GM12878 (cell line): ENCODE measurements around the gene TAF6L. TPM values are rescaled to one million over a fixed set of nuclear protein-coding genes. Genes with fewer than 3 reads are reported as not detected.

ENCODE experiments used
- ATAC-seq: fragments of 200-7000 bp; cut with Tn5 transposase; 3 replicates; pipeline ENCODE4 v1.9.1; 2020; ENCODE audit warnings: mild to moderate bottlenecking, moderate library complexity
- BruUV-seq: library from RNA; stranded (reverse); fragments of 400-500 nt; replicated peaks from 2 replicates; lab custom pipeline; 2021; lab: Mats Ljungman, UMichigan
- CTCF ChIA-PET: fragments of 300-600 bp; sonication (Branson Sonifier 250); formaldehyde crosslinking; extraction: SDS; loops from one replicate; lab custom pipeline; 2021; ENCODE audit warnings: inconsistent platforms; lab: Yijun Ruan, JAX
- POLR2A ChIA-PET: fragments of 350-600 bp; formaldehyde crosslinking; extraction: SDS; loops from one replicate; lab custom pipeline; 2021; ENCODE audit warnings: inconsistent platforms; lab: Charles Lee
- RAD21 ChIA-PET: fragments of 300-600 bp; sonication (Branson Sonifier 250); formaldehyde crosslinking; loops from one replicate; lab custom pipeline; 2023; ENCODE audit warnings: antibody characterized with exemption; ENCODE audit not compliant: unreplicated experiment; lab: Charles Lee
- SMC1A ChIA-PET: fragments of 300-600 bp; sonication (Branson Sonifier 250); formaldehyde crosslinking; loops from one replicate; lab custom pipeline; 2023; ENCODE audit not compliant: unreplicated experiment, uncharacterized antibody; lab: Charles Lee
- DNase-seq: peaks from one replicate; pipeline ENCODE4 v3.0.0-alpha.2; 2011; ENCODE audit warnings: low read depth, low spot score
- FAIRE-seq: peaks from 3 replicates; lab custom pipeline; 2011; peaks lifted over from hg19 to GRCh38; lab: Jason Lieb, UNC
- H2AFZ ChIP-seq: 2 replicates; pipeline ENCODE4 v1.6.0; 2011; ENCODE audit warnings: low read depth, low read length, control low read depth; ENCODE audit not compliant: control insufficient read depth
- H3K27ac ChIP-seq: 2 replicates; pipeline ENCODE4 v1.5.1; 2011; ENCODE audit warnings: control low read depth; ENCODE audit not compliant: control insufficient read depth, insufficient read depth
- H3K27me3 ChIP-seq, 2 experiments: replicated peaks in 1 of 2; 2 replicates each; pipeline versions ENCODE4 v1.6.0 to v1.6.1; 2011; ENCODE audit warnings: low read length in 1 of 2; ENCODE audit not compliant: control insufficient read depth in 2 of 2, insufficient read depth in 2 of 2
- H3K36me3 ChIP-seq, 2 experiments: 2 replicates each; pipeline ENCODE4 v1.5.1; 2011; ENCODE audit warnings: low read length in 1 of 2; ENCODE audit not compliant: control insufficient read depth in 2 of 2, insufficient read depth in 2 of 2
- H3K4me1 ChIP-seq: 2 replicates; pipeline ENCODE4 v1.6.1; 2011; ENCODE audit warnings: mild to moderate bottlenecking, low read length, moderate library complexity, mixed read lengths; ENCODE audit not compliant: control insufficient read depth, insufficient read depth
- H3K4me2 ChIP-seq: 2 replicates; pipeline ENCODE4 v1.6.0; 2011; ENCODE audit warnings: control low read depth; ENCODE audit not compliant: control insufficient read depth, insufficient read depth
- H3K4me3 ChIP-seq: fragments of 200-600 bp; sonication (generic); 2 replicates; pipeline ENCODE4 v1.5.1; 2016
- H3K79me2 ChIP-seq: 2 replicates; pipeline ENCODE4 v1.6.0; 2011; ENCODE audit warnings: low read length; ENCODE audit not compliant: control insufficient read depth, insufficient read depth
- H3K9ac ChIP-seq: 2 replicates; pipeline ENCODE4 v1.8.0; 2011; ENCODE audit warnings: low read length, control low read depth, mixed read lengths; ENCODE audit not compliant: control insufficient read depth, insufficient read depth
- H3K9me3 ChIP-seq: replicated peaks from 3 replicates; pipeline ENCODE4 v1.5.1; 2011; ENCODE audit warnings: mild to moderate bottlenecking, low read length; ENCODE audit not compliant: control insufficient read depth, insufficient read depth
- H4K20me1 ChIP-seq: 2 replicates; pipeline ENCODE4 v1.6.0; 2011; ENCODE audit not compliant: control insufficient read depth, insufficient read depth
- BHLHE40 ChIP-seq, 2 experiments: fragments of 450-650 bp in 1 of 2; IDR thresholded peaks; 2 replicates each; pipeline ENCODE4 v1.6.1; 2011 to 2017; ENCODE audit warnings: low read depth in 2 of 2, borderline replicate concordance in 1 of 2, improper control_type of control experiment in 1 of 2, low read length in 1 of 2, mild to moderate bottlenecking in 1 of 2
- KAT2A ChIP-seq: conservative IDR thresholded peaks from 2 replicates; pipeline ENCODE4 v1.6.1; 2011; ENCODE audit warnings: low read depth, low read length; ENCODE audit not compliant: control insufficient read depth
- SPI1 ChIP-seq: IDR thresholded peaks from 2 replicates; pipeline ENCODE4 v1.6.1; 2011; ENCODE audit warnings: low read depth, mild to moderate bottlenecking, low read length, moderate library complexity, borderline replicate concordance; ENCODE audit not compliant: insufficient read depth
- WGBS: methylation state at CpG from one replicate; pipeline ENCODE4 v1.1.6; 2016; ENCODE audit warnings: low lambda C conversion rate; ENCODE audit not compliant: insufficient replicate concordance, insufficient coverage; ENCODE audit errors: missing lambda C conversion rate; 5-methylcytosine and 5-hydroxymethylcytosine counted together
- in situ Hi-C: fragments of 300-500 bp; cut with MboI; formaldehyde crosslinking; loops from 9 replicates; pipeline ENCODE4 v1.14.3; 2018; ENCODE audit warnings: mixed read lengths
- intact Hi-C: fragments of 100-400 bp; cut with micrococcal nuclease; formaldehyde crosslinking; loops from one replicate; pipeline ENCODE4 v1.14.2; 2022; ENCODE audit not compliant: unreplicated experiment
- polyA plus RNA-seq, 11 experiments: library from polyadenylated mRNA; depleted of rRNA in 4 of 11; unstranded in 6 of 11; stranded (reverse) in 5 of 11; fragments of >200 nt; fragmentation: Nextera tagmentation in 4 of 11; fragmentation: Illumina TruSeq in 1 of 11; extraction: Ambion mirVana in 4 of 11; extraction: Trizol in 1 of 11; gene quantifications; 1 replicate in 1 of 11; 2 replicates in 10 of 11; pipeline versions ENCODE4 v1.2.1 to v1.2.3, GENCODE V29; 2011 to 2016; ENCODE audit warnings: inconsistent platforms in 2 of 11, missing spikeins in 2 of 11, low read depth in 1 of 11
- total RNA-seq, 4 experiments: library from RNA; depleted of rRNA in 3 of 4; stranded (reverse); fragments of >200 nt in 3 of 4; fragmentation: Illumina TruSeq in 1 of 4; extraction: Trizol in 1 of 4; gene quantifications; 2 replicates each; pipeline versions ENCODE4 v1.2.1 to v1.2.3, GENCODE V29; 2013 to 2021
- TF ChIP-seq, protein P1 (sequence below): IDR thresholded peaks from 2 replicates; pipeline ENCODE4 v1.6.1; 2012; ENCODE audit warnings: mild to moderate bottlenecking, low read depth, low read length

Gene TAF6L
- total and polyA plus RNA-seq, 10 of the 15 experiments (the other 5 are each of a cell fraction or from before 2014, with no cell fraction given) = 0.15 to 35.6 (median 19.0) TPM

DNA sequence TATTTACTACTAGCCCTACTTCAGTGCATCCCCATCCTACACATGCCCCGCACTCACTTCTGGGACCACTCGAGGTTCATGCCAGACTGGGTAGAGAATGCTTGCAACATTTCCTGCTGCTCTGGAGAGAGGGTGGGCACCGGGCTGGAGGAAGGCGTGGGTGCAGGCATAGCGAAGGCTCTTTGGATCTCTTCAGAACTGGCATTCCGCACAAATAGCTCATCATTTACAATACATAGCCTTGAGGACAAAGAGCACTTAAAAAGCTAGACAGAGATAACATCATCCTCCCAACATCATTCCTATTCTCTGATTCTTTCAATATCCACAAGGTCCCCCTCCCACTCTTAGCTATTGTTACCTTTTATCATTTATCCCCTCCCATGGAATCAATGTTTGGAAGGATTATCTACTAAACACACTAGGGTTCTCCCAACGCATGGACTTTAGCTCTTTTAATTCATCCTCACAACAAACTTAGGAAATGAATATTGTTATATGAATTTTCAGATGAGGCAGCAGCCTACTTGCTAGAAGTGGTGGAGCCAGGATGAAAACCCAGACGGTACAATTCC, 23.1 kb downstream of the TAF6L start (continued):
- TF ChIP-seq BHLHE40 (IDR thresholded peaks at IDR 0.05; ENCODE audit: borderline replicate concordance in 1 of 2, low read depth in 2 of 2, low read length in 1 of 2) (no peak), SPI1 (no peak), KAT2A (no peak)

DNA sequence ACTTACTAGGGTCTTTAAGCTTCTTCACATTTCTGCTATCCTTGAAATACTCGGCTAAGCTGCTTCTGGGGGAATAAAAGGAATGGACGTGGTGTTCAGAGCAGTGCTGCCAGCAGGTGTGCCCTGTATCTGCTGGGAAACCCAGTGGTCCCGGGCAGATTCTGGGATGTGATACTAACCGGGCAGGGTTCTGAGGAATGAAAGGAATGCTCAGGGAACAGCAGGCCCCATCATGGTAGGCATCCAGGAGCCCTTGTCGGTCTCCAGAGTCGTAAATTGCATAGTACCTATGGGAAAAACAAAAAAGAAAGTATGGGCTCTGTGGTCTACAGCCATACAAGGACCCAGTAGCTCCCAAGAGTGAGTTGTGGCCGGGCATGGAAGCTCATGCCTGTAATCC, 25.1 kb downstream of the TAF6L start:
- H3K9ac ChIP-seq = no peak overlapping the region
- in situ Hi-C loops = no loop called here
- CTCF ChIA-PET = interaction anchor here (1.5 kb wide), 1 partner anchor 10 kb away, joined by 5 read pairs; no protein-coding TSS in a partner anchor
- DNase-seq = no peak
- WGBS = 97% methylated on average over 7 of the region's 7 CpGs
- no peak for FAIRE-seq
- SMC1A ChIA-PET = no interaction called here
- H4K20me1 ChIP-seq = no peaks in the 10 kb centered on the region
- no peak for ATAC-seq
- no peak overlapping the region for H3K4me3 ChIP-seq
- peaks cover 5% of the 10 kb centered on the region for H3K79me2 ChIP-seq
- H2AFZ ChIP-seq = no peak overlapping the region
- intact Hi-C loops = no loop called here
- H3K27me3 ChIP-seq = no peaks in the 10 kb centered on the region
- no TSS peak for BruUV-seq
- TF ChIP-seq, protein P1, sequence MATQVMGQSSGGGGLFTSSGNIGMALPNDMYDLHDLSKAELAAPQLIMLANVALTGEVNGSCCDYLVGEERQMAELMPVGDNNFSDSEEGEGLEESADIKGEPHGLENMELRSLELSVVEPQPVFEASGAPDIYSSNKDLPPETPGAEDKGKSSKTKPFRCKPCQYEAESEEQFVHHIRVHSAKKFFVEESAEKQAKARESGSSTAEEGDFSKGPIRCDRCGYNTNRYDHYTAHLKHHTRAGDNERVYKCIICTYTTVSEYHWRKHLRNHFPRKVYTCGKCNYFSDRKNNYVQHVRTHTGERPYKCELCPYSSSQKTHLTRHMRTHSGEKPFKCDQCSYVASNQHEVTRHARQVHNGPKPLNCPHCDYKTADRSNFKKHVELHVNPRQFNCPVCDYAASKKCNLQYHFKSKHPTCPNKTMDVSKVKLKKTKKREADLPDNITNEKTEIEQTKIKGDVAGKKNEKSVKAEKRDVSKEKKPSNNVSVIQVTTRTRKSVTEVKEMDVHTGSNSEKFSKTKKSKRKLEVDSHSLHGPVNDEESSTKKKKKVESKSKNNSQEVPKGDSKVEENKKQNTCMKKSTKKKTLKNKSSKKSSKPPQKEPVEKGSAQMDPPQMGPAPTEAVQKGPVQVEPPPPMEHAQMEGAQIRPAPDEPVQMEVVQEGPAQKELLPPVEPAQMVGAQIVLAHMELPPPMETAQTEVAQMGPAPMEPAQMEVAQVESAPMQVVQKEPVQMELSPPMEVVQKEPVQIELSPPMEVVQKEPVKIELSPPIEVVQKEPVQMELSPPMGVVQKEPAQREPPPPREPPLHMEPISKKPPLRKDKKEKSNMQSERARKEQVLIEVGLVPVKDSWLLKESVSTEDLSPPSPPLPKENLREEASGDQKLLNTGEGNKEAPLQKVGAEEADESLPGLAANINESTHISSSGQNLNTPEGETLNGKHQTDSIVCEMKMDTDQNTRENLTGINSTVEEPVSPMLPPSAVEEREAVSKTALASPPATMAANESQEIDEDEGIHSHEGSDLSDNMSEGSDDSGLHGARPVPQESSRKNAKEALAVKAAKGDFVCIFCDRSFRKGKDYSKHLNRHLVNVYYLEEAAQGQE = no peak
- H3K27ac ChIP-seq = no peak overlapping the region
- no peak overlapping the region for H3K4me2 ChIP-seq
- POLR2A ChIA-PET = interaction anchor here (0.7 to 2.3 kb wide), 3 partner anchors 10 to 35 kb away, joined by 3 to 9 read pairs (median 4); partner anchors contain the start of genes NXF1 and STX5
- peaks cover 5% of the 10 kb centered on the region; the same call in 1 of the 2 replicates for H3K4me1 ChIP-seq
- H3K9me3 ChIP-seq = no peaks in the 10 kb centered on the region
- RAD21 ChIA-PET = no interaction called here
- peaks cover 28 to 37% of the 10 kb centered on the region in 2 experiments for H3K36me3 ChIP-seq
